IMR-90 (cell line): ENCODE measurements around the gene BMERB1.

ENCODE experiments used
- CTCF ChIP-seq: conservative IDR thresholded peaks from 2 replicates; pipeline ENCODE4 v1.5.1; 2012; ENCODE audit warnings: mild to moderate bottlenecking, low read depth, low read length, improper control_type of control experiment
- MXI1 ChIP-seq: IDR thresholded peaks from 2 replicates; pipeline ENCODE4 v1.6.1; 2012; ENCODE audit warnings: low read depth, mild to moderate bottlenecking, low read length, moderate library complexity, borderline replicate concordance
- USF2 ChIP-seq: fragments of 150-350 bp; IDR thresholded peaks from 2 replicates; pipeline ENCODE4 v1.6.1; 2017; ENCODE audit warnings: mild to moderate bottlenecking, antibody characterized with exemption, low read length, low read depth

GRCh38 chr16:15439521-15439920 lies 5.1 kb downstream of the BMERB1 start:
- TF ChIP-seq CTCF (no peak), MXI1 (no peak), USF2 (no peak)
